GM19043 (cell line): ENCODE results near the gene CDC20.

ENCODE experiments used
- ATAC-seq: cut with Tn5 transposase; IDR thresholded peaks from one replicate; pipeline ENCODE4 v1.9.1; 2021; ENCODE audit warnings: low read depth; ENCODE audit not compliant: unreplicated experiment

CDC20 gene

GRCh38 chr1:43358746-43359693 is at the start of gene CDC20:
TSS of gene CDC20 (plus strand) at chr1:43358981. CDS start at chr1:43359216, 235 bp downstream.
- ATAC-seq: peak; percentile 95

- ATAC-seq: no peak
These were observed 49.3 kb upstream of the CDC20 start for GRCh38 chr1:43309405-43310025.

DNA sequence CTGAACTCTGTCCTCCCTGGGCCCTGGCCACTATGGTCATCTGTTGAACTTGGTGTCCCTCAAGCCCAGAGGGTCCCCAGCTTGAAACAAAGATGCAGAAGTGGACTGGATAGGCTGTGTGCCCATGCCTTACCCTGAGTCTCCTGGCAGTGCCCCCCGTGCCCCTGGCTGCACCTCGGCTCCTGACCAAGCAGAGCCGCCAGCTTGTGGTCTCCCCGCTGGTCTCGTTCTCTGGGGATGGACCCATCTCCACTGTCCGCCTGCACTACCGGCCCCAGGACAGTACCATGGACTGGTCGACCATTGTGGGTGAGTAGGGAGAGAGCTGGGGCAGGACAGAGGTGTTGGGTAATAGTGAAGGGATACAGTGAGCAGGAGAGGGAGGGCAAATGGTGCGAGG is 47.3 kb upstream of the CDC20 start:
- ATAC-seq: no peak

GRCh38 chr1:43312212-43312623 is 46.6 kb upstream of the CDC20 start:
- no peak for ATAC-seq

GRCh38 chr1:43312663-43313515 is 45.9 kb upstream of the CDC20 start:
- no peak for ATAC-seq

DNA sequence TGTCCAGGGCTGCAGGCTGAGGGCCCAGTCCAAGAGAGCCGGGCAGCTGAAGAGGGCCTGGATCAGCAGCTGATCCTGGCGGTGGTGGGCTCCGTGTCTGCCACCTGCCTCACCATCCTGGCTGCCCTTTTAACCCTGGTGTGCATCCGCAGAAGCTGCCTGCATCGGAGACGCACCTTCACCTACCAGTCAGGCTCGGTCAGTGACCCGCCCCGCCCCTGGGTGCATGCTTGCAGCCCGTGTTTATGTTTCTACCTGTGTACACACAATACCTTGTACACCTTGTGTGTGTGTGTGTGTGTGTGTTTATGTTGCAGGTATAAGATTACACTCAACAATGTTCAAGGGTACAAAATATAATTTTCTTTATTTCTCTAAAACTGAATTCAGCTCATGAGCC is 45.0 kb upstream of the CDC20 start:
- no peak for ATAC-seq

DNA sequence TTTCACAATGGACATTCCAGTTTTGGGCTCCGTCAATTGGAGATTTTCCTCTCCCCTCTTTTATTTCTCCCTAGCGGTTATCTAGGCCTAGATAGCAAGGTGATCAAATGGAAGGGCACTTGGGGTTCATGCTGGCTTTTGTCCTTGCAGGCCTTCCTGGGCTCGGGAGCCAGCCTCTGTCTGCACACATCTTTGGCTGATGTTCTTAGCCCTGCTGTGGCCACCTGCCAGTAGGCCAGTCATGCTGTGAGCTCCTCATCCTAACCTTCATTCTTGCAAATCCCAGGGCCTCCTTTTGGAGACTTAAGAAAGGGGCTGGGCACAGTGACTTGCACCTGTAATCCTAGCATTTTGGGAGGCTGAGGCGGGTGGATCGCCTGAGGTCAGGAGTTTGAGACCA is 44.5 kb upstream of the CDC20 start:
- ATAC-seq: no peak

DNA sequence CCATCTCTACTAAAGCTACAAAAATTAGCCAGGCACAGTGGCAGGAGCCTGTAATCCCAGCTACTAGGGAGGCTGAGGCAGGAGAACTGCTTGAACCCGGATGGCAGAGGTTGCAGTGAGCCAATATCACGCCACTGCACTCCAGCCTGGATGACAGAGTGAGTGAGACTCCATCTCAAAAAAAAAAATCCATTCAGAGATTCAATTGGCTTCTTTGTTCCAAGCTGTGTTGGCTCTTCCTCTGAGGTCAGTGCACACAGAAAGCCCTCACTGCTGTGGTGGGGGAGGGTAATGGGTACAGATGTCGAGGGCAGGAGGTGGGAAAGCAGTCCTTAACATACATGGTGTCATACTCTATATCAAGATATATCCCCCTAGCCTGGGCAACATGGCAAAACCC is 43.3 kb upstream of the CDC20 start:
- ATAC-seq: no peak

GRCh38 chr1:43315963-43316737 is 42.6 kb upstream of the CDC20 start:
- ATAC-seq: no peak

GRCh38 chr1:43316738-43317520 is 41.9 kb upstream of the CDC20 start:
- ATAC-seq: no peak

- ATAC-seq: no peak
These were observed 40.8 kb upstream of the CDC20 start for GRCh38 chr1:43317817-43318471.

DNA sequence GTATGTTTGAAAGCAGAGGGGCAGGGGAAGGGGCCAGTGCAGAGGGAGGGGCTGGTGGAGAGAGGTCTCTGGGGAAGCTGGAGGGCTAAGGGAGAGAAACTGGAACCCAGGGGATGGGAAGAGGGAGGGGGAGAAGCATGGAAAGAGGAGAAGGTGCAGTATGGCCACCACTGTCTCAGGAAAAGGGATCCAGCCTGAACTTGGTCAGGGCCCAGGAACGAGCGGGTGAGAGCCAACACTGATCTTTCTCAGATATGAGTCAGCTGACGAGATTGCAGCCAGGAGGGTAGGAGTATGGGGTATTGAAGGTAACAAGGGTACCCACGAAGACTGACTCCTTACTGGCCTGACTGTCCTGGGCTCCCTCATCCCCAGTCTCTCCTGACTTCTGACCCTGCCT is 40.0 kb upstream of the CDC20 start:
- ATAC-seq: no peak

DNA sequence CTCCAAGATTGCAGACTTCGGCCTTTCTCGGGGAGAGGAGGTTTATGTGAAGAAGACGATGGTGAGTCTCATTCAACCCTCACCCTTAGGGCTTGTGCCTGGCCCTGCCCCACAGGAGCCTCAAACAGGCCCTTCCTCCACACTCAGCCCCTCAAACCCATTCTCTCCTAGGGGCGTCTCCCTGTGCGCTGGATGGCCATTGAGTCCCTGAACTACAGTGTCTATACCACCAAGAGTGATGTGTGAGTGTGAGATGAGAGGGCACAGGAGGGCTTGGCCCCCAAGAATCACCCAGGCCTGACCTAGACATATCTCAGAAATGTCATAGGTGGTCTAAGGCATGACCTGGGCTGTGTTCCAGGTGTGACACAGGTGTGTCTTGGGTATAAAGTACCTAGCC is 39.5 kb upstream of the CDC20 start:
- no peak for ATAC-seq

DNA sequence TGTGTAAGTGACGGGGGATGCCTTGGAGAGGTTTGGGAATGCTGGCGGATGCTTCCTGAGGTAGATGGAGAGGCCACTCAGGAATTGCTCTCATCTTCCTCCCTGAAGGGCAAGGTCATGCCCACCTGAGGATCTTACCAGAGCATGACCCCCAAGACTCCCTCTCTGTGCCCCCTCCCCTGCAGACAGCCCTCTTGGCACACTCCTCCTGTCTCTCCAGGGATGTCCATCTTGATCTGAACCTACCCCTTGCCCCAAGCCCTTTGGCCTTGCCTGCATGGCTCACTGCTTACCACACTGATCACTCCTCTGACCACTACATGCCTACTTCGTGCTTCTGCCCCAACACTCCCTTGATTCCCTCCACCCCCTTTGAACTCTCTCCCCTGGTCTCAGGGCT is 39.0 kb upstream of the CDC20 start:
- no peak for ATAC-seq

DNA sequence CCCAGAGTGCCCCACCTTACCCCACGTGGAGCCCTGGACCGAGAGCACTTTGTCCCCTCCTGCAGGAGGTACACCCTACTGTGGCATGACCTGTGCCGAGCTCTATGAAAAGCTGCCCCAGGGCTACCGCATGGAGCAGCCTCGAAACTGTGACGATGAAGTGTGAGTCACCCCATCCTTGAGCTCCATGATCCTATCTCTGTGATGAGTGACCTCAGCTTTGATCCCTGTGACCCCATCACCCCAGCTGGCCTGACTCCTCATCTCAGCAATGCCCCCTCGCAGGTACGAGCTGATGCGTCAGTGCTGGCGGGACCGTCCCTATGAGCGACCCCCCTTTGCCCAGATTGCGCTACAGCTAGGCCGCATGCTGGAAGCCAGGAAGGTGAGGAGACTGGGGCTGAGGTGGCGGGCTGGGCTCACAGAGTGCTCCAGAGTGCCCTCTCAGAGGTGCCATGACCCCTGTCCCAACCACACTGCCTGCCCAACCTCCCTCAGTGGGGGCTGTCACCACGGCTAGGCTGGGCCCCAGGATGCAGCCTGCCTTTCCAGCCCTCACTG is 37.4 kb upstream of the CDC20 start:
- ATAC-seq: no peak

DNA sequence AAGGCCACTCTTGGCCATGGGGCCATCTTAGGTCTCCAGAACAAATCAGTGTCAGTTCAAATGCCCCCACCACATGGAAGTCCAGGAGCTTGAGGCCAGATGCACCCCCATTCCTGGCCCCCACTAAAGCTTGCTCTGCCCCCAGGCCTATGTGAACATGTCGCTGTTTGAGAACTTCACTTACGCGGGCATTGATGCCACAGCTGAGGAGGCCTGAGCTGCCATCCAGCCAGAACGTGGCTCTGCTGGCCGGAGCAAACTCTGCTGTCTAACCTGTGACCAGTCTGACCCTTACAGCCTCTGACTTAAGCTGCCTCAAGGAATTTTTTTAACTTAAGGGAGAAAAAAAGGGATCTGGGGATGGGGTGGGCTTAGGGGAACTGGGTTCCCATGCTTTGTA is 36.3 kb upstream of the CDC20 start:
- no peak for ATAC-seq

- ATAC-seq: no peak
These were observed 34.0 kb upstream of the CDC20 start for GRCh38 chr1:43324810-43325209.

DNA sequence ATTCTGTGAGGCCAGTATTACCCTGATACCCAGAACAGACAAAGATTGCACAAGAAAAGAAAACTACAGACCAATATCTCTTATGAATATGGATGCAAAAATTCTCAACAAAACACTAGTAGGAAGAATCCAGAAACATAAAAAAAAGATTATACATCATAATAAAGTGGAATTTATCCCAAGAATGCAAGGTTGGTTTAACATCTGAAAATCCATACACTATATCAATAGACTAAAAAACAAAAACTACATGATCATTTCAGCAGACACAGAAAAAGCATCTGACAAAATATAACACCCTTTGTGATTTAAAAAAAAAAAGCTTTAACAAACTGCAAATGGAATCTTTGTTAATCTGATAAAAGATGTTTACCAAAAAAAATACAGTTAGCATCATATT is 33.4 kb upstream of the CDC20 start:
- ATAC-seq: no peak
